Measurements from ENCODE around the gene BCORL1. TPM values are rescaled to one million over a fixed set of nuclear protein-coding genes. Genes with fewer than 3 reads are reported as not detected.

Gene BCORL1
- total and polyA plus RNA-seq, 2 of the 4 experiments (the other 2 are of a cell fraction), result 0.54 to 1.6 TPM

DNA sequence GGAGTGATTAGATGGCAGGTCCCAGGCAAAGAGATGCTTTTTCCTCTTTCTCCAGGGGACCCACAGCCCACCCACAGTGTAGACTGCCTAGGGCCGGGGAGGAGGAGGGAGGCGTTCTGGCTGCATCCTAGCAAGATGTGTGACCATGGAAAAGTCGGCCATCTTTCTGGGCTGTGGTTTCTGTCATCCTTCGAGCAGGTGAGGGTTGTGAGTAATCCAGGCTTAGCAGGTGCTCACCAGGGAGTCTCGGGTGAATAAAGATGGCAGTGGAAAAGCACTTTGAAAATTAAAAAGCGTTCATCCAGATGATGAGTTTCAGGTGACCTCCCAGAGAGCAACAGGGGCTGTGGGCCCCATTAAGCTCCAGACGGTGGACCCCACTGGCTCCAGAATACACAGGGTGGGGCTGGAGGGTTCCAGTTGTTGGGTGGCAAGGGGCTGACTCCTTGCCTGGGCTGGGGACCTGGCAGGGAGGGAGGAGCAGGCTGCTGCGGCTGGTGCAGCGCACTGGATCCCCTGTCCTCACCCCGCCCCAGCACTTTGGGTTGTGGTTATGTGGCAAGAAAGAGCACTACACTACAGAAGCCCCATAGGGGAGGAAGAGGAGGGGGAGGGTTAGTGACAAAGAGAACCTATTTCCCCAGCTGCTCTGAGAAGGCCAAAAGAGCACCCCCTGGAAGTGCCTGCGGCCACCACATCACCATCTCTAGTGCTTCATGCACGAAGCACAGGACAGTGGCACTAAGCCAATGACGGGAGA lies 104.2 kb downstream of the BCORL1 start (continued):
- no peak for TF ChIP-seq MAZ (IDR thresholded peaks at IDR 0.05; ENCODE audit: borderline replicate concordance, low read depth, low read length)
- TF ChIP-seq, protein P1, sequence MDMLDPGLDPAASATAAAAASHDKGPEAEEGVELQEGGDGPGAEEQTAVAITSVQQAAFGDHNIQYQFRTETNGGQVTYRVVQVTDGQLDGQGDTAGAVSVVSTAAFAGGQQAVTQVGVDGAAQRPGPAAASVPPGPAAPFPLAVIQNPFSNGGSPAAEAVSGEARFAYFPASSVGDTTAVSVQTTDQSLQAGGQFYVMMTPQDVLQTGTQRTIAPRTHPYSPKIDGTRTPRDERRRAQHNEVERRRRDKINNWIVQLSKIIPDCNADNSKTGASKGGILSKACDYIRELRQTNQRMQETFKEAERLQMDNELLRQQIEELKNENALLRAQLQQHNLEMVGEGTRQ (IDR thresholded peaks at IDR 0.05; ENCODE audit: low read depth, low read length), result no peak
- no peak for TF ChIP-seq SMC3 (IDR thresholded peaks at IDR 0.05; ENCODE audit: low read depth, low read length)
- no peak for TF ChIP-seq MXI1 (IDR thresholded peaks at IDR 0.05; ENCODE audit: borderline replicate concordance, low read depth, low read length)

DNA sequence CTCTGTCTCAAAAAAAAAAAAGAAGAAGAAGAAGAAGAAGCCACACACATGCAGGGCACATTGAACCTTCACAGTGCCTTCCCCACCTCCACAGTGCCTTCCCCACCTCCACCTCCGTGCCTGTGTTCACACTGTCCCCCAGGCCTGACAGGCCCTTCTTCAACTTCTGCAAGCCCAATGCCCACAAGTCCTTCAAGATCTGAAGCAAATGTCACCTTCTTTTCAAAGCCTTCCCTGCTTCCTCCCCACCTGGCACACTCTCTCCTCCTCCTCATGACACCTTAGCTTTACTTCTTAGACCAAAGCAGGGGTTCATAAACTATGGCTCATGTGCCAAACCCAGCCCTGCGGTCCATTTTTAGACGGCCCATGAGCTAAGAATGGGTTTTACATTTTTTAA lies 107.9 kb downstream of the BCORL1 start:
- no peak for ATAC-seq (ENCODE audit: low read depth)
- dilution Hi-C loops (cut with HindIII; ENCODE audit: low sequenced_read_pairs, unreplicated experiment), result no loop called here
- 80% methylated on average over 1 of the region's 3 CpGs; no CpG with 5 or more reads in 1 of the 2 experiments for WGBS, 2 experiments (ENCODE audit: extremely low coverage in 2 of 2, insufficient read length in 1 of 2)

More for the DNA sequence above, 107.9 kb downstream of the BCORL1 start:
- Histone ChIP-seq H2BK20ac (ENCODE audit: low read depth, low read length) (no peak overlapping the region), H3K23ac (ENCODE audit: low read depth, low read length) (no peak overlapping the region), H3K79me1 (ENCODE audit: low read depth in 1 of 2, low read length in 2 of 2) (peaks cover 4 to 39% of the 10 kb centered on the region in 2 experiments; a peak in 3 of 4 replicates), H2AFZ (replicated peaks; ENCODE audit: low read length, poor library complexity) (no peak overlapping the region), H3K4ac (ENCODE audit: low read depth, low read length) (no peak overlapping the region), H2AK9ac (replicated peaks; ENCODE audit: low read depth, low read length, poor library complexity) (no peak overlapping the region), H3K18ac (ENCODE audit: low read depth, low read length) (no peak overlapping the region), H3K4me2 (ENCODE audit: low read depth, low read length) (no peak overlapping the region), H2AK5ac (ENCODE audit: low read depth, low read length) (no peak overlapping the region), H3K9ac (ENCODE audit: low read depth, low read length) (no peak overlapping the region), H4K91ac (ENCODE audit: insufficient read depth, low read depth, low read length) (no peak overlapping the region), H3K27ac (ENCODE audit: insufficient read depth, low read length) (no peak overlapping the region), H3K14ac (replicated peaks; ENCODE audit: low read depth, low read length) (no peak overlapping the region), H3K27me3 (ENCODE audit: control insufficient read depth, insufficient read depth, low read length) (no peaks in the 10 kb centered on the region; the same call in 1 of the 2 replicates), H4K8ac (ENCODE audit: low read depth in 2 of 2, low read length in 2 of 2) (no peak overlapping the region), H3K56ac (ENCODE audit: extremely low read depth, insufficient read depth, low read length) (no peak overlapping the region), H4K20me1 (ENCODE audit: insufficient read depth, low read length) (peaks cover 29% of the 10 kb centered on the region), H2BK120ac (ENCODE audit: low read depth, low read length) (no peak overlapping the region), H2BK15ac (ENCODE audit: low read depth, low read length) (no peak overlapping the region), H3K36me3 (ENCODE audit: control insufficient read depth, insufficient read depth, low read length) (no peaks in the 10 kb centered on the region), H4K5ac (ENCODE audit: low read depth, low read length) (no peak overlapping the region), H3K9me3 (ENCODE audit: control insufficient read depth, insufficient read depth, low read length) (no peaks in the 10 kb centered on the region), H3K4me1 (ENCODE audit: control insufficient read depth, insufficient read depth, low read length) (peaks cover 1% of the 10 kb centered on the region; the same call in 1 of the 2 replicates), H2BK5ac (ENCODE audit: low read depth, low read length, poor library complexity, severe bottlenecking) (no peak overlapping the region), H3K4me3 (ENCODE audit: insufficient read depth, low read depth, low read length) (no peak overlapping the region), H3K9me1 (ENCODE audit: insufficient read depth, low read length) (peaks cover 5% of the 10 kb centered on the region)
- no TSS peak for BruUV-seq (replicated peaks)
- POLR2A ChIA-PET (ENCODE audit: unreplicated experiment), result no interaction called here
- CTCF ChIA-PET, result no interaction called here
- in situ Hi-C loops (cut with MboI; ENCODE audit: low sequenced_read_pairs) (no loop called here), intact Hi-C loops (cut with micrococcal nuclease) (no loop called here)
- TF ChIP-seq RAD21 (IDR thresholded peaks at IDR 0.05; ENCODE audit: low read length) (no peak), ELK1 (IDR thresholded peaks at IDR 0.05; ENCODE audit: borderline replicate concordance, low read depth, low read length) (no peak), MAFK (IDR thresholded peaks at IDR 0.05; ENCODE audit: low read depth, low read length) (no peak), POLR2A (IDR thresholded peaks at IDR 0.05; ENCODE audit: low read depth, low read length) (no peak), BHLHE40 (IDR thresholded peaks at IDR 0.05; ENCODE audit: low read depth, low read length) (no peak), SMC3 (IDR thresholded peaks at IDR 0.05; ENCODE audit: low read depth, low read length) (no peak), CEBPB (IDR thresholded peaks at IDR 0.05; ENCODE audit: low read depth, low read length) (no peak), CHD1 (IDR thresholded peaks at IDR 0.05; ENCODE audit: low read depth, low read length) (no peak)
- TF ChIP-seq, protein P2, sequence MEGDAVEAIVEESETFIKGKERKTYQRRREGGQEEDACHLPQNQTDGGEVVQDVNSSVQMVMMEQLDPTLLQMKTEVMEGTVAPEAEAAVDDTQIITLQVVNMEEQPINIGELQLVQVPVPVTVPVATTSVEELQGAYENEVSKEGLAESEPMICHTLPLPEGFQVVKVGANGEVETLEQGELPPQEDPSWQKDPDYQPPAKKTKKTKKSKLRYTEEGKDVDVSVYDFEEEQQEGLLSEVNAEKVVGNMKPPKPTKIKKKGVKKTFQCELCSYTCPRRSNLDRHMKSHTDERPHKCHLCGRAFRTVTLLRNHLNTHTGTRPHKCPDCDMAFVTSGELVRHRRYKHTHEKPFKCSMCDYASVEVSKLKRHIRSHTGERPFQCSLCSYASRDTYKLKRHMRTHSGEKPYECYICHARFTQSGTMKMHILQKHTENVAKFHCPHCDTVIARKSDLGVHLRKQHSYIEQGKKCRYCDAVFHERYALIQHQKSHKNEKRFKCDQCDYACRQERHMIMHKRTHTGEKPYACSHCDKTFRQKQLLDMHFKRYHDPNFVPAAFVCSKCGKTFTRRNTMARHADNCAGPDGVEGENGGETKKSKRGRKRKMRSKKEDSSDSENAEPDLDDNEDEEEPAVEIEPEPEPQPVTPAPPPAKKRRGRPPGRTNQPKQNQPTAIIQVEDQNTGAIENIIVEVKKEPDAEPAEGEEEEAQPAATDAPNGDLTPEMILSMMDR (conservative IDR thresholded peaks at IDR 0.05; ENCODE audit: low read depth, low read length), result no peak
- no peak for DNase-seq

All from IMR-90 (cell line).